ENCODE measurements around the gene C6orf47.
A peak's percentile ranks its signal among the peaks of the same experiment; 100 is the strongest.

The C6orf47 gene

GRCh38 chr6:31617010-31617409, 43.6 kb downstream of the C6orf47 start:
- no peak for TF ChIP-seq EZH2phosphoT487 (IDR thresholded peaks at IDR 0.05; ENCODE audit: low read length)
- no peak for TF ChIP-seq CTCF (IDR thresholded peaks at IDR 0.05; ENCODE audit: low read length)
- TF ChIP-seq EZH2 (optimal IDR thresholded peaks at IDR 0.05; ENCODE audit: low read depth, low read length), result no peak
- no peaks in the 10 kb centered on the region for H3K36me3 ChIP-seq (replicated peaks; ENCODE audit: insufficient read depth, low read length)
- no peak overlapping the region for H3K4me3 ChIP-seq (ENCODE audit: low read length)
- no peaks in the 10 kb centered on the region for H4K20me1 ChIP-seq (ENCODE audit: insufficient read depth, low read length)
- H3K9me2 ChIP-seq (replicated peaks; ENCODE audit: insufficient read depth, low read length), result no peaks in the 10 kb centered on the region
- peaks cover 14% of the 10 kb centered on the region for H3K79me2 ChIP-seq (ENCODE audit: low read length)
- H2AFZ ChIP-seq (ENCODE audit: low read length), result no peak overlapping the region
- H3K9me3 ChIP-seq (replicated peaks; ENCODE audit: insufficient read depth, low read length), result no peaks in the 10 kb centered on the region
- H3K4me2 ChIP-seq (ENCODE audit: low read depth, low read length), result no peak overlapping the region
- peaks cover 13% of the 10 kb centered on the region; the same call in 1 of the 2 replicates for H3F3A ChIP-seq (ENCODE audit: insufficient read depth, low read length)
- H3K4me1 ChIP-seq (ENCODE audit: low read length), result peaks cover 11% of the 10 kb centered on the region
- H3K27ac ChIP-seq (ENCODE audit: low read length), result no peak overlapping the region
- no peaks in the 10 kb centered on the region for H3K27me3 ChIP-seq (replicated peaks; ENCODE audit: insufficient read depth, low read length)
- no peak overlapping the region for H3K9ac ChIP-seq (ENCODE audit: low read length)
- DNase-seq, result no peak

- Histone ChIP-seq H3K4me1 (ENCODE audit: low read length) (peaks cover 10% of the 10 kb centered on the region), H3K27me3 (replicated peaks; ENCODE audit: insufficient read depth, low read length) (no peaks in the 10 kb centered on the region), H3K9ac (ENCODE audit: low read length) (no peak overlapping the region), H3K9me2 (replicated peaks; ENCODE audit: insufficient read depth, low read length) (no peaks in the 10 kb centered on the region), H3K36me3 (replicated peaks; ENCODE audit: insufficient read depth, low read length) (no peaks in the 10 kb centered on the region), H3F3A (ENCODE audit: insufficient read depth, low read length) (peaks cover 13% of the 10 kb centered on the region; the same call in 1 of the 2 replicates), H3K79me2 (ENCODE audit: low read length) (peaks cover 2% of the 10 kb centered on the region), H3K4me3 (ENCODE audit: low read length) (no peak overlapping the region), H3K27ac (ENCODE audit: low read length) (no peak overlapping the region), H3K9me3 (replicated peaks; ENCODE audit: insufficient read depth, low read length) (no peaks in the 10 kb centered on the region), H2AFZ (ENCODE audit: low read length) (no peak overlapping the region), H3K4me2 (ENCODE audit: low read depth, low read length) (no peak overlapping the region), H4K20me1 (ENCODE audit: insufficient read depth, low read length) (no peaks in the 10 kb centered on the region)
- DNase-seq, result no peak
- TF ChIP-seq EZH2phosphoT487 (IDR thresholded peaks at IDR 0.05; ENCODE audit: low read length) (no peak), EZH2 (optimal IDR thresholded peaks at IDR 0.05; ENCODE audit: low read depth, low read length) (no peak), CTCF (IDR thresholded peaks at IDR 0.05; ENCODE audit: low read length) (no peak)
These were observed 44.8 kb downstream of the C6orf47 start for GRCh38 chr6:31615748-31616147.

GRCh38 chr6:31614684-31615578, 45.6 kb downstream of the C6orf47 start, which contains the start of gene AIF1:
TSS of gene AIF1 (plus strand) at chr6:31615234. CDS start at chr6:31615330, 96 bp downstream.
- Histone ChIP-seq H3K36me3 (replicated peaks; ENCODE audit: insufficient read depth, low read length) (no peaks in the 10 kb centered on the region), H3F3A (ENCODE audit: insufficient read depth, low read length) (peaks cover 10% of the 10 kb centered on the region; the same call in 1 of the 2 replicates), H4K20me1 (ENCODE audit: insufficient read depth, low read length) (no peaks in the 10 kb centered on the region), H3K9me2 (replicated peaks; ENCODE audit: insufficient read depth, low read length) (no peaks in the 10 kb centered on the region), H3K27me3 (replicated peaks; ENCODE audit: insufficient read depth, low read length) (no peaks in the 10 kb centered on the region), H3K9ac (ENCODE audit: low read length) (peak within 1 kb of the TSS; percentile 7; the same call in 1 of the 2 replicates), H3K4me3 (ENCODE audit: low read length) (no peak within 1 kb of the TSS; the same call in 1 of the 2 replicates), H3K9me3 (replicated peaks; ENCODE audit: insufficient read depth, low read length) (no peaks in the 10 kb centered on the region), H3K4me1 (ENCODE audit: low read length) (peaks cover 10% of the 10 kb centered on the region), H3K4me2 (ENCODE audit: low read depth, low read length) (peak within 1 kb of the TSS; percentile 39), H2AFZ (ENCODE audit: low read length) (peak within 1 kb of the TSS; percentile 50; the same call in 1 of the 2 replicates), H3K79me2 (ENCODE audit: low read length) (no peaks in the 10 kb centered on the region), H3K27ac (ENCODE audit: low read length) (peak within 1 kb of the TSS; percentile 35; the same call in 1 of the 2 replicates)
- DNase-seq, result no peak
- TF ChIP-seq EZH2 (optimal IDR thresholded peaks at IDR 0.05; ENCODE audit: low read depth, low read length), result no peak

Measured in MM.1S (cell line).